Suppressor macrophage treated with lipopolysaccharide for 1 hour (primary cell): ENCODE measurements around the gene FBXO2.

ENCODE experiments used
- DNase-seq, 3 donors: peaks; one replicate each; pipeline ENCODE4 v3.0.0-alpha.2; 2020 to 2022

Gene FBXO2

GRCh38 chr1:11652203-11652780 is 1.9 kb downstream of the FBXO2 start:
- no peak for DNase-seq

GRCh38 chr1:11651017-11651416 is 3.2 kb downstream of the FBXO2 start:
- no peak for DNase-seq

- peak; percentile 79 to 91 (median 84) for DNase-seq
Observed at GRCh38 chr1:11650331-11650991, 3.8 kb downstream of the FBXO2 start.

- no peak for DNase-seq
Observed at GRCh38 chr1:11649624-11650330, 4.5 kb downstream of the FBXO2 start.

- DNase-seq = no peak
Observed at GRCh38 chr1:11649237-11649623, 5.0 kb downstream of the FBXO2 start.

- DNase-seq = peak in 1 of 3 donors; percentile 54
Observed at GRCh38 chr1:11648732-11649158, 5.5 kb downstream of the FBXO2 start.

- DNase-seq = no peak
Observed at GRCh38 chr1:11648039-11648438, 6.2 kb downstream of the FBXO2 start.

GRCh38 chr1:11647333-11647732 is 6.9 kb downstream of the FBXO2 start:
- DNase-seq = no peak

GRCh38 chr1:11646317-11646716 is 7.9 kb downstream of the FBXO2 start:
- DNase-seq = no peak

GRCh38 chr1:11645670-11646265 is 8.5 kb downstream of the FBXO2 start:
- DNase-seq = peak; percentile 81 to 95 (median 90)

GRCh38 chr1:11645270-11645669 is 9.0 kb downstream of the FBXO2 start:
- DNase-seq = no peak

- DNase-seq = no peak
Observed at GRCh38 chr1:11643782-11644181, 10.4 kb downstream of the FBXO2 start.

GRCh38 chr1:11642418-11643017 is 11.7 kb downstream of the FBXO2 start:
- DNase-seq = peak; percentile 62 to 79 (median 78)

- DNase-seq = no peak
Observed at GRCh38 chr1:11641776-11642305, 12.4 kb downstream of the FBXO2 start.

- DNase-seq = no peak
Observed at GRCh38 chr1:11640944-11641343, 13.3 kb downstream of the FBXO2 start.

GRCh38 chr1:11640101-11640500 is 14.1 kb downstream of the FBXO2 start:
- no peak for DNase-seq

- no peak for DNase-seq
Observed at GRCh38 chr1:11639372-11639771, 14.9 kb downstream of the FBXO2 start.

- no peak for DNase-seq
Observed at GRCh38 chr1:11638121-11638520, 16.1 kb downstream of the FBXO2 start.

- no peak for DNase-seq
Observed at GRCh38 chr1:11634365-11635192, 19.6 kb downstream of the FBXO2 start.

GRCh38 chr1:11629184-11630016 is 24.8 kb downstream of the FBXO2 start:
- no peak for DNase-seq

GRCh38 chr1:11628767-11629166 is 25.5 kb downstream of the FBXO2 start:
- no peak for DNase-seq
